ENCODE results near the gene NPAS3. TPM values are rescaled to one million over a fixed set of nuclear protein-coding genes. Genes with fewer than 3 reads are reported as not detected.

Gene NPAS3
- total and polyA plus RNA-seq, 2 donors (not counting 3 experiments of a cell fraction or from before 2014, with no cell fraction given): 0.10 to 0.13 TPM

- Histone ChIP-seq H4K20me1 (replicated peaks; ENCODE audit: control insufficient read depth, extremely low read depth, insufficient read depth, low read length) (no peaks in the 10 kb centered on the region), H3K27me3 (ENCODE audit: control insufficient read depth in 2 of 2, insufficient read depth in 2 of 2, low read length in 2 of 2) (no peaks in the 10 kb centered on the region), H3K79me2 (ENCODE audit: control insufficient read depth, insufficient read depth, low read length) (no peaks in the 10 kb centered on the region), H3K4me2 (ENCODE audit: insufficient read depth, low read length) (no peak overlapping the region), H3K4me3 (replicated peaks in 1 of 3; ENCODE audit: insufficient read depth in 1 of 3, low read depth in 1 of 3, low read length in 3 of 3) (no peak overlapping the region), H3K27ac (ENCODE audit: insufficient read depth, low read depth, low read length) (no peak overlapping the region), H3K4me1 (ENCODE audit: control insufficient read depth, extremely low read depth, insufficient read depth, low read length) (no peaks in the 10 kb centered on the region), H3K9me1 (replicated peaks; ENCODE audit: control insufficient read depth, extremely low read depth, insufficient read depth, low read length) (no peaks in the 10 kb centered on the region), H3K9me3 (replicated peaks; ENCODE audit: control insufficient read depth, insufficient read depth, low read length) (no peaks in the 10 kb centered on the region), H3K36me3 (ENCODE audit: control insufficient read depth in 2 of 2, extremely low read depth in 1 of 2, insufficient read depth in 2 of 2, low read length in 2 of 2) (no peaks in the 10 kb centered on the region), H3K9ac (replicated peaks; ENCODE audit: extremely low read depth, insufficient read depth, low read length) (no peak overlapping the region), H2AFZ (ENCODE audit: low read depth, low read length) (no peak overlapping the region)
- intact Hi-C loops (cut with micrococcal nuclease): no loop called here
- ChIA-PET CTCF (no interaction called here), POLR2A (no interaction called here)
- dilution Hi-C loops (cut with MboI; ENCODE audit: extremely low pct_ligation_motif_present, low sequenced_read_pairs): no loop called here
- FAIRE-seq (no peak), DNase-seq (ENCODE audit: low read depth, low spot score) (no peak)
- TF ChIP-seq, protein P1, sequence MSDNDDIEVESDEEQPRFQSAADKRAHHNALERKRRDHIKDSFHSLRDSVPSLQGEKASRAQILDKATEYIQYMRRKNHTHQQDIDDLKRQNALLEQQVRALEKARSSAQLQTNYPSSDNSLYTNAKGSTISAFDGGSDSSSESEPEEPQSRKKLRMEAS (IDR thresholded peaks at IDR 0.05; ENCODE audit: insufficient read depth, insufficient read length): no peak
- TF ChIP-seq GATA2 (IDR thresholded peaks at IDR 0.05; ENCODE audit: insufficient read depth, insufficient read length, low read depth, low read length) (no peak), POLR2AphosphoS5 (IDR thresholded peaks at IDR 0.05; ENCODE audit: insufficient read depth, low read depth, low read length) (no peak)
- TF ChIP-seq, protein P2, sequence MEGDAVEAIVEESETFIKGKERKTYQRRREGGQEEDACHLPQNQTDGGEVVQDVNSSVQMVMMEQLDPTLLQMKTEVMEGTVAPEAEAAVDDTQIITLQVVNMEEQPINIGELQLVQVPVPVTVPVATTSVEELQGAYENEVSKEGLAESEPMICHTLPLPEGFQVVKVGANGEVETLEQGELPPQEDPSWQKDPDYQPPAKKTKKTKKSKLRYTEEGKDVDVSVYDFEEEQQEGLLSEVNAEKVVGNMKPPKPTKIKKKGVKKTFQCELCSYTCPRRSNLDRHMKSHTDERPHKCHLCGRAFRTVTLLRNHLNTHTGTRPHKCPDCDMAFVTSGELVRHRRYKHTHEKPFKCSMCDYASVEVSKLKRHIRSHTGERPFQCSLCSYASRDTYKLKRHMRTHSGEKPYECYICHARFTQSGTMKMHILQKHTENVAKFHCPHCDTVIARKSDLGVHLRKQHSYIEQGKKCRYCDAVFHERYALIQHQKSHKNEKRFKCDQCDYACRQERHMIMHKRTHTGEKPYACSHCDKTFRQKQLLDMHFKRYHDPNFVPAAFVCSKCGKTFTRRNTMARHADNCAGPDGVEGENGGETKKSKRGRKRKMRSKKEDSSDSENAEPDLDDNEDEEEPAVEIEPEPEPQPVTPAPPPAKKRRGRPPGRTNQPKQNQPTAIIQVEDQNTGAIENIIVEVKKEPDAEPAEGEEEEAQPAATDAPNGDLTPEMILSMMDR (IDR thresholded peaks at IDR 0.05; ENCODE audit: extremely low read depth in 1 of 2, insufficient read depth in 1 of 2, low read depth in 1 of 2, low read length in 2 of 2): no peak
- no TSS peak for BruUV-seq (replicated peaks)
Observed at GRCh38 chr14:32905013-32905412, 33.7 kb upstream of the NPAS3 start.

DNA sequence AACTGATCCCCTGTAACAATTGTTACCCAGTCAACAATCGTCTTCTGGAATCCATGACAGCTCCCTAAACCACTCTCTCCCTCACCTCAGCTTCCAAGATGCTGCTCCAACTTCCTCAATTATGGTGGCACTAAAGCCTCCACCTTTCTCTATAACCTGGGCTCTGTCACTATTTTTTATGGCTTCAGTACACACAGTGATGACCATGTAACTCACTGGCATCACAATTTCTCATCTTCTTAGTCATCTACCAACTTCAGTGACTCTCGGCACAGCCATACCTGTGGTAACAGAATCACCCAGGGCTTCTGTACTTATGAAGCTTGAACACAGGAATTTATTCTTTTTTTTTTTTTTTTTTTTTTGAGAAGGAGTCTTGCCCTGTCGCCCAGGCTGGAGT is 32.0 kb upstream of the NPAS3 start:
- Histone ChIP-seq H4K20me1 (replicated peaks; ENCODE audit: control insufficient read depth, extremely low read depth, insufficient read depth, low read length) (no peaks in the 10 kb centered on the region), H3K4me2 (ENCODE audit: insufficient read depth, low read length) (no peak overlapping the region), H3K79me2 (ENCODE audit: control insufficient read depth, insufficient read depth, low read length) (no peaks in the 10 kb centered on the region), H3K27me3 (ENCODE audit: control insufficient read depth in 2 of 2, insufficient read depth in 2 of 2, low read length in 2 of 2) (no peaks in the 10 kb centered on the region), H3K9ac (replicated peaks; ENCODE audit: extremely low read depth, insufficient read depth, low read length) (no peak overlapping the region), H2AFZ (ENCODE audit: low read depth, low read length) (no peak overlapping the region), H3K9me3 (replicated peaks; ENCODE audit: control insufficient read depth, insufficient read depth, low read length) (no peaks in the 10 kb centered on the region), H3K4me1 (ENCODE audit: control insufficient read depth, extremely low read depth, insufficient read depth, low read length) (no peaks in the 10 kb centered on the region), H3K27ac (ENCODE audit: insufficient read depth, low read depth, low read length) (no peak overlapping the region), H3K9me1 (replicated peaks; ENCODE audit: control insufficient read depth, extremely low read depth, insufficient read depth, low read length) (no peaks in the 10 kb centered on the region), H3K36me3 (ENCODE audit: control insufficient read depth in 2 of 2, extremely low read depth in 1 of 2, insufficient read depth in 2 of 2, low read length in 2 of 2) (no peaks in the 10 kb centered on the region), H3K4me3 (replicated peaks in 1 of 3; ENCODE audit: insufficient read depth in 1 of 3, low read depth in 1 of 3, low read length in 3 of 3) (no peak overlapping the region)
- FAIRE-seq (no peak), DNase-seq (ENCODE audit: low read depth, low spot score) (no peak)
- dilution Hi-C loops (cut with MboI; ENCODE audit: extremely low pct_ligation_motif_present, low sequenced_read_pairs) (no loop called here), intact Hi-C loops (cut with micrococcal nuclease) (no loop called here)
- ChIA-PET CTCF (interaction anchor here (0.8 kb wide), 1 partner anchor 12 kb away, joined by 4 read pairs; no protein-coding TSS in a partner anchor), POLR2A (no interaction called here)
- TF ChIP-seq, protein P2 (IDR thresholded peaks at IDR 0.05; ENCODE audit: extremely low read depth in 1 of 2, insufficient read depth in 1 of 2, low read depth in 1 of 2, low read length in 2 of 2): no peak
- TF ChIP-seq EZH2 (IDR thresholded peaks at IDR 0.05; ENCODE audit: borderline replicate concordance, low read depth, low read length, severe bottlenecking) (no peak), MYC (IDR thresholded peaks at IDR 0.05; ENCODE audit: low read depth, low read length) (no peak), POLR2AphosphoS5 (IDR thresholded peaks at IDR 0.05; ENCODE audit: insufficient read depth, low read depth, low read length) (no peak), GATA2 (IDR thresholded peaks at IDR 0.05; ENCODE audit: insufficient read depth, insufficient read length, low read depth, low read length) (no peak), POLR2A (IDR thresholded peaks at IDR 0.05; ENCODE audit: low read depth, low read length) (no peak), FOS (IDR thresholded peaks at IDR 0.05; ENCODE audit: borderline replicate concordance, insufficient read depth, low read length) (no peak), JUN (IDR thresholded peaks at IDR 0.05; ENCODE audit: borderline replicate concordance, insufficient read depth, insufficient read length, low read depth) (no peak)
- TF ChIP-seq, protein P1 (IDR thresholded peaks at IDR 0.05; ENCODE audit: insufficient read depth, insufficient read length): no peak
- BruUV-seq (replicated peaks): no TSS peak

All from endothelial cell of umbilical vein (primary cell).